H1 (cell line): Measurements from ENCODE around the gene NPY1R. TPM values are rescaled to one million over a fixed set of nuclear protein-coding genes. Genes with fewer than 3 reads are reported as not detected.

Experiments used
- CTCF ChIA-PET: fragments of 300-600 bp; sonication (Branson Sonifier 250); formaldehyde crosslinking; loops from one replicate; lab custom pipeline; 2021; ENCODE audit not compliant: partially characterized antibody; lab: Charles Lee
- POLR2A ChIA-PET: fragments of 300-600 bp; sonication (Branson Sonifier 250); formaldehyde crosslinking; loops from one replicate; lab custom pipeline; 2021; ENCODE audit warnings: inconsistent platforms; ENCODE audit not compliant: partially characterized antibody; lab: Charles Lee
- DNase-seq, 2 experiments: peaks; one replicate each; pipeline versions ENCODE4 v3.0.0 to v3.0.0-alpha.2; 2010 to 2022; ENCODE audit warnings: low spot score in 2 of 2, low read depth in 1 of 2, mixed read lengths in 1 of 2
- FAIRE-seq: peaks from 2 replicates; lab custom pipeline; 2011; peaks lifted over from hg19 to GRCh38; lab: Jason Lieb, UNC
- H2AFZ ChIP-seq: 2 replicates; pipeline ENCODE4 v1.8.1; 2012; ENCODE audit warnings: low read length, inconsistent platforms
- H2AK5ac ChIP-seq: 2 replicates; pipeline ENCODE4 v1.6.1; 2013; ENCODE audit warnings: low read depth, low read length
- H2BK120ac ChIP-seq: replicated peaks from 2 replicates; pipeline ENCODE3; 2013; ENCODE audit warnings: low read depth, low read length, inconsistent platforms
- H2BK12ac ChIP-seq: 2 replicates; pipeline ENCODE4 v1.6.1; 2013; ENCODE audit warnings: low read depth, low read length
- H2BK15ac ChIP-seq: 2 replicates; pipeline ENCODE4 v1.6.1; 2013; ENCODE audit warnings: low read length
- H2BK20ac ChIP-seq: 2 replicates; pipeline ENCODE4 v1.6.1; 2013; ENCODE audit warnings: low read length
- H2BK5ac ChIP-seq: 2 replicates; pipeline ENCODE4 v1.6.1; 2013; ENCODE audit warnings: low read depth, low read length
- H3K14ac ChIP-seq: 2 replicates; pipeline ENCODE4 v1.6.1; 2013; ENCODE audit warnings: inconsistent platforms; ENCODE audit not compliant: insufficient read length
- H3K18ac ChIP-seq: 2 replicates; pipeline ENCODE4 v1.6.1; 2013; ENCODE audit warnings: low read length; ENCODE audit errors: extremely low read depth
- H3K23ac ChIP-seq: 2 replicates; pipeline ENCODE4 v1.6.1; 2013; ENCODE audit warnings: inconsistent platforms; ENCODE audit not compliant: insufficient read length
- H3K23me2 ChIP-seq: 2 replicates; pipeline ENCODE4 v1.6.1; 2013; ENCODE audit warnings: low read depth, low read length
- H3K27ac ChIP-seq: 2 replicates; pipeline ENCODE4 v1.6.1; 2011; ENCODE audit warnings: low read depth, low read length, inconsistent platforms
- H3K27me3 ChIP-seq, 4 experiments: replicated peaks in 1 of 4; 1 replicate in 1 of 4; 2 replicates in 3 of 4; pipeline versions ENCODE4 v1.6.1 to v1.8.1; 2011 to 2013; ENCODE audit warnings: low read length in 3 of 4, mild to moderate bottlenecking in 3 of 4, inconsistent platforms in 2 of 4, mixed read lengths in 2 of 4, moderate library complexity in 1 of 4; ENCODE audit not compliant: control insufficient read depth in 3 of 4, insufficient read depth in 3 of 4; ENCODE audit errors: extremely low read depth in 1 of 4
- H3K36me3 ChIP-seq, 4 experiments: 2 replicates each; pipeline versions ENCODE4 v1.6.1 to v1.8.1; 2011 to 2013; ENCODE audit warnings: mild to moderate bottlenecking in 4 of 4, low read length in 3 of 4, moderate library complexity in 2 of 4, control low read depth in 1 of 4, inconsistent platforms in 1 of 4; ENCODE audit not compliant: insufficient read depth in 4 of 4, control insufficient read depth in 2 of 4
- H3K4ac ChIP-seq: replicated peaks from 2 replicates; pipeline ENCODE3; 2013; ENCODE audit warnings: low read length, low read depth, mixed read lengths, inconsistent platforms; ENCODE audit not compliant: insufficient read length
- H3K4me1 ChIP-seq, 4 experiments: replicated peaks in 1 of 4; 1 replicate in 1 of 4; 2 replicates in 3 of 4; pipeline versions ENCODE4 v1.6.1 to v1.8.1; 2011 to 2013; ENCODE audit warnings: low read length in 3 of 4, inconsistent platforms in 2 of 4, mixed read lengths in 1 of 4; ENCODE audit not compliant: insufficient read depth in 4 of 4, control insufficient read depth in 3 of 4
- H3K4me2 ChIP-seq, 2 experiments: 2 replicates each; pipeline versions ENCODE4 v1.6.1 to v1.8.1; 2011 to 2013; ENCODE audit warnings: low read depth in 2 of 2, low read length in 2 of 2, control low read depth in 1 of 2, inconsistent platforms in 1 of 2, mild to moderate bottlenecking in 1 of 2; ENCODE audit not compliant: insufficient read depth in 1 of 2
- H3K4me3 ChIP-seq, 4 experiments: fragments of 200-600, 300-600 bp in 1 of 4; sonication (generic), shearing (Covaris generic), sonication (Bioruptor Twin) in 1 of 4; 2 replicates each; pipeline versions ENCODE4 v1.5.1 to v1.8.1; 2011 to 2016; ENCODE audit warnings: low read length in 4 of 4, low read depth in 3 of 4, control low read depth in 2 of 4, inconsistent platforms in 2 of 4, mild to moderate bottlenecking in 2 of 4, mixed read lengths in 1 of 4, moderate library complexity in 1 of 4; ENCODE audit not compliant: insufficient read depth in 2 of 4; ENCODE audit errors: extremely low read depth in 1 of 4
- H3K56ac ChIP-seq: replicated peaks from 2 replicates; pipeline ENCODE3; 2013; ENCODE audit warnings: low read depth, mild to moderate bottlenecking, mixed read lengths, low read length, inconsistent platforms; ENCODE audit not compliant: insufficient read length
- H3K79me1 ChIP-seq: 2 replicates; pipeline ENCODE4 v1.6.1; 2013; ENCODE audit warnings: low read depth, low read length, control low read depth
- H3K79me2 ChIP-seq, 2 experiments: 2 replicates each; pipeline versions ENCODE4 v1.6.1 to v1.8.1; 2012 to 2013; ENCODE audit warnings: low read length in 2 of 2, mild to moderate bottlenecking in 2 of 2, inconsistent platforms in 1 of 2; ENCODE audit not compliant: insufficient read depth in 2 of 2, control insufficient read depth in 1 of 2
- H3K9ac ChIP-seq, 4 experiments: replicated peaks in 1 of 4; 1 replicate in 1 of 4; 2 replicates in 3 of 4; pipeline versions ENCODE4 v1.6.1 to v1.8.1; 2011 to 2013; ENCODE audit warnings: low read depth in 3 of 4, low read length in 3 of 4, control low read depth in 2 of 4, mild to moderate bottlenecking in 2 of 4, moderate library complexity in 2 of 4, inconsistent platforms in 1 of 4; ENCODE audit errors: extremely low read depth in 1 of 4
- H3K9me3 ChIP-seq, 2 experiments: 2 replicates each; pipeline versions ENCODE4 v1.6.1 to v1.8.1; 2012 to 2013; ENCODE audit warnings: mild to moderate bottlenecking in 2 of 2, moderate library complexity in 2 of 2, control low read depth in 1 of 2, inconsistent platforms in 1 of 2, low read depth in 1 of 2, low read length in 1 of 2, mixed read lengths in 1 of 2; ENCODE audit not compliant: insufficient read depth in 2 of 2
- H4K20me1 ChIP-seq, 2 experiments: replicated peaks in 1 of 2; 2 replicates each; pipeline versions ENCODE3 to v1.8.1; 2011 to 2013; ENCODE audit warnings: inconsistent platforms in 2 of 2, low read length in 2 of 2, mild to moderate bottlenecking in 1 of 2; ENCODE audit not compliant: insufficient read depth in 2 of 2, control insufficient read depth in 1 of 2
- H4K5ac ChIP-seq: 2 replicates; pipeline ENCODE4 v1.6.1; 2013; ENCODE audit warnings: low read length, low read depth, mixed read lengths, inconsistent platforms; ENCODE audit not compliant: insufficient read length
- H4K8ac ChIP-seq: 2 replicates; pipeline ENCODE4 v1.8.0; 2013; ENCODE audit warnings: mild to moderate bottlenecking, moderate library complexity, low read length, inconsistent platforms; ENCODE audit not compliant: insufficient read depth; ENCODE audit errors: extremely low read depth
- H4K91ac ChIP-seq: replicated peaks from 2 replicates; pipeline ENCODE3; 2013; ENCODE audit warnings: low read length, mixed read lengths, inconsistent platforms; ENCODE audit not compliant: insufficient read length
- ATF3 ChIP-seq: IDR thresholded peaks from 2 replicates; pipeline ENCODE4 v1.6.1; 2011; ENCODE audit warnings: low read depth, mild to moderate bottlenecking, low read length; ENCODE audit not compliant: insufficient read depth
- BRCA1 ChIP-seq: IDR thresholded peaks from 2 replicates; pipeline ENCODE4 v1.6.1; 2012; ENCODE audit warnings: low read depth, low read length, improper control_type of control experiment
- GABPA ChIP-seq: IDR thresholded peaks from 2 replicates; pipeline ENCODE4 v1.6.1; 2011; ENCODE audit warnings: mild to moderate bottlenecking, low read length, moderate library complexity, borderline replicate concordance; ENCODE audit not compliant: insufficient read depth
- JUND ChIP-seq: IDR thresholded peaks from 2 replicates; pipeline ENCODE4 v1.6.1; 2011; ENCODE audit warnings: mild to moderate bottlenecking, improper control_type of control experiment, low read length
- RBBP5 ChIP-seq: IDR thresholded peaks from 2 replicates; pipeline ENCODE4 v1.7.1; 2012; ENCODE audit warnings: low read depth, mild to moderate bottlenecking, inconsistent platforms, low read length, moderate library complexity, borderline replicate concordance
- SIN3A ChIP-seq, 2 experiments: IDR thresholded peaks in 1 of 2; conservative IDR thresholded peaks in 1 of 2; 2 replicates each; pipeline ENCODE4 v1.6.1; 2011 to 2012; ENCODE audit warnings: low read length in 2 of 2, improper control_type of control experiment in 1 of 2, low read depth in 1 of 2, mild to moderate bottlenecking in 1 of 2
- TBP ChIP-seq: IDR thresholded peaks from 2 replicates; pipeline ENCODE4 v1.6.1; 2011; ENCODE audit warnings: low read depth, low read length, improper control_type of control experiment
- WGBS, 2 experiments: shearing (Covaris generic) in 1 of 2; methylation state at CpG; one replicate each; pipeline versions ENCODE4 v1.1.6 to v1.1.7; 2013 to 2015; ENCODE audit warnings: low lambda C conversion rate in 2 of 2, mixed read lengths in 2 of 2, inconsistent platforms in 1 of 2, low coverage in 1 of 2, missing lambda C conversion rate in 1 of 2; ENCODE audit not compliant: insufficient replicate concordance in 2 of 2, insufficient coverage in 1 of 2, insufficient read length in 1 of 2; ENCODE audit errors: extremely low coverage in 1 of 2, missing lambda C conversion rate in 1 of 2; 5-methylcytosine and 5-hydroxymethylcytosine counted together
- polyA plus RNA-seq, 7 experiments: library from polyadenylated mRNA; depleted of rRNA in 3 of 7; stranded (reverse) in 5 of 7; unstranded in 2 of 7; fragments of >200 nt in 5 of 7; fragments of 200-250 nt in 2 of 7; gene quantifications; 1 replicate in 5 of 7; 2 replicates in 1 of 7; 4 replicates in 1 of 7; pipeline versions ENCODE4 v1.2.1 to v1.2.3, GENCODE V29; 2011 to 2013; ENCODE audit warnings: missing spikeins in 2 of 7, mixed read lengths in 2 of 7
- total RNA-seq: library from RNA; stranded (reverse); fragmentation: NEBNext Ultra II Directional; extraction: Animal tissue kit (Norgen Biotek cat#: 25700); gene quantifications from 2 replicates; pipeline ENCODE4 v1.2.1, GENCODE V29; 2021

The NPY1R gene
- total and polyA plus RNA-seq, 2 of the 8 experiments (the other 6 are each of a cell fraction or from before 2014, with no cell fraction given), result 5.9 to 6.3 TPM

- Histone ChIP-seq H3K27ac (no peak overlapping the region), H2AFZ (no peak overlapping the region; the same call in 1 of the 2 replicates), H3K4me2 (no peak overlapping the region), H2BK15ac (no peak overlapping the region), H3K36me3 (no peaks in the 10 kb centered on the region), H3K9me3 (no peaks in the 10 kb centered on the region), H4K91ac (no peak overlapping the region), H2BK12ac (no peak overlapping the region), H4K5ac (no peak overlapping the region), H4K8ac (no peak overlapping the region), H3K9ac (no peak overlapping the region), H3K27me3 (no peaks in the 10 kb centered on the region), H2AK5ac (no peak overlapping the region), H3K4me3 (no peak overlapping the region), H3K14ac (no peak overlapping the region), H3K56ac (no peak overlapping the region), H2BK20ac (no peak overlapping the region), H3K23ac (no peak overlapping the region), H3K79me2 (no peaks in the 10 kb centered on the region), H3K4ac (no peak overlapping the region), H3K23me2 (no peaks in the 10 kb centered on the region), H2BK120ac (no peak overlapping the region), H4K20me1 (no peaks in the 10 kb centered on the region), H2BK5ac (no peak overlapping the region), H3K79me1 (no peaks in the 10 kb centered on the region), H3K18ac (no peak overlapping the region), H3K4me1 (0 out of 7 replicates have a peak, but pooled peaks cover 0 to 2% (median 0%) of the 10 kb centered on the region in 4 experiments)
- FAIRE-seq (no peak), DNase-seq (no peak)
- ChIA-PET CTCF (interaction anchor here (1.0 to 1.3 kb wide), 2 partner anchors 11 to 45 kb away, joined by 3 read pairs; no protein-coding TSS in a partner anchor), POLR2A (no interaction called here)
- 92% methylated on average over 3 of the region's 3 CpGs; no CpG with 5 or more reads in 1 of the 2 experiments for WGBS, 2 experiments
- TF ChIP-seq JUND, result no peak
- TF ChIP-seq GABPA, result no peak
- TF ChIP-seq RBBP5, result no peak
- TF ChIP-seq ATF3, result no peak
- TF ChIP-seq TBP, result no peak
- TF ChIP-seq SIN3A (conservative IDR thresholded peaks at IDR 0.05 in 1 of 2, IDR thresholded peaks at IDR 0.05 in 1 of 2; ENCODE audit: low read depth in 1 of 2, low read length in 2 of 2), result no peak
- no peak for TF ChIP-seq BRCA1
Measured at GRCh38 chr4:163367651-163368050, 35.3 kb upstream of the NPY1R start.
